Activated T-cell treated with anti-CD3 and anti-CD28 coated beads, Interleukin-2, amount 50 U/mL, for 4 hours (primary cell): ENCODE measurements around the gene SYT17. TPM values are rescaled to one million over a fixed set of nuclear protein-coding genes. Genes with fewer than 3 reads are reported as not detected.

ENCODE experiments used
- ATAC-seq, 2 donors: fragments of 200-7000 bp; cut with Tn5 transposase; one replicate each; pipeline ENCODE4 v1.10.0; 2021
- DNase-seq: peaks from one replicate; pipeline ENCODE4 v3.0.0-alpha.2; 2020
- H3K27me3 Mint-ChIP-seq: one replicate; pipeline ENCODE4 v1.8.0; 2021; ENCODE audit warnings: low read depth, mixed read lengths
- H3K36me3 Mint-ChIP-seq: one replicate; pipeline ENCODE4 v1.8.0; 2022; ENCODE audit warnings: mixed read lengths; ENCODE audit not compliant: insufficient read depth
- H3K4me1 Mint-ChIP-seq: one replicate; pipeline ENCODE4 v1.8.0; 2021; ENCODE audit warnings: low read depth, mixed read lengths
- H3K4me3 Mint-ChIP-seq: one replicate; pipeline ENCODE4 v1.8.0; 2021; ENCODE audit warnings: mild to moderate bottlenecking, moderate library complexity, mixed read lengths
- H3K9me3 Mint-ChIP-seq: one replicate; pipeline ENCODE4 v1.8.0; 2021; ENCODE audit warnings: mixed read lengths
- total RNA-seq, 3 donors: library from RNA; stranded (reverse); gene quantifications; one replicate each; pipeline ENCODE4 v1.2.1, GENCODE V29; 2021

Gene SYT17
- total RNA-seq, 3 donors from 2014 or later, result 0.19 to 0.30 (median 0.29) TPM

DNA sequence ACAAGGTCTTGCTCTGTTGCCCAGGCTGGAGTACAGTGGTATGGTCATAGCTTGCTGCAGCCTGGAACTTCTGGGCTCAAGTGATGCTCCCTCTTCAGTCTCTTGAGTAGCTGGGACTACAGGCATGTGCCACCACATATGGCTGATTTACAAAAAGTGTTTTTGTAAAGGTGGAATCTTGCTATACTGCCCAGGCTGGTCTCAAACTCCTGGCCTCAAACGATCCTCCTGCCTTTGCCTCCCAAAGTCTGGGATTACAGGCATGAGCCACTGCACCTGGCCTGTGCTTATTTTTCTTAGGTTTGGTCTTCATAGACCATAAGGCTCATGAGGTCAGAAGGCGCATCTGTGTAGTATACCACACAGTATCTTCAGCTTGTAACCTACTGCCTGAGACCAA, 122.8 kb downstream of the SYT17 start:
- Mint-ChIP-seq H3K4me1 (peaks cover 12% of the 10 kb centered on the region), H3K4me3 (no peak overlapping the region), H3K9me3 (no peaks in the 10 kb centered on the region), H3K36me3 (no peaks in the 10 kb centered on the region), H3K27me3 (no peaks in the 10 kb centered on the region)
- ATAC-seq (no peak), DNase-seq (no peak)

DNA sequence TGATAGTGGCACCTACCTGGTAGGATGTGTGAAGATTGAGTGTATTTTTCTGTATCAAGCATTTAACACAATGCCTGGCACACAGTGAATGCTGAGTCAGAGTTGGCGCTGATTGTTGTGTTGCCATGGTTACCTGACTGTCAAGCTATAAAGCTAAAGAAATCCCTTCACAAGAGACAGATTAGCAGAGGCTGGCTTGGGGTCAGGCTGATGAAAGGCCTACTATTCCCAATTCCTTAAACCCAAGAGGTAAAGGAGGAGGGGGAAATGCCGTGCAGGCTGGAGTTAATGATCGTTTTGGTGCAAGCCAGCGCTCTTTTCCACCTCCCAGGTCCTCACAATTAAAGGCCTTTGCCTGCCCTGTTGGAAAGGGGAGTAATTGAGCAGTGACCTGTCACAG, 123.4 kb downstream of the SYT17 start:
- ATAC-seq, result no peak
- no peak for DNase-seq
- H3K4me1 Mint-ChIP-seq, result peaks cover 12% of the 10 kb centered on the region
- H3K9me3 Mint-ChIP-seq, result no peaks in the 10 kb centered on the region
- no peaks in the 10 kb centered on the region for H3K36me3 Mint-ChIP-seq
- peaks cover under 1% of the 10 kb centered on the region for H3K27me3 Mint-ChIP-seq
- no peak overlapping the region for H3K4me3 Mint-ChIP-seq

DNA sequence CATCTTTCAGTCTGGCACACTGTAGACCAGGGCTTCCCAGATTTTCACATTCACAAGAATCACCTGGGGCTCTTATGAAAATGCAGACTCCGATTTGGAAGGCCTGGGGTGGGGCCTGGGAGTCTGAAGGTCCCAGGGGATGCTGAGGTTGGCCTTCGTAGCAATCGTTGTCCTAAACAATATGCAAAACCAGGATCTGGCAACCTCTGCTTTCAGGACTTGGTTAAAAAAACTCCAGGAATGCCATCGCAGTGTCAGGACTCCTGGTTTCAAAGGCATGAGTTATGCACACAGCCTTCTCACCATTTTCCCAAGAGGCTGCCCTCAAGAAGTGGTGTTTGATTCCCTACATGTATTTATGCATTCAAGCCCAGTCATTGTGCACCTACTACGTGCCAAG, 124.1 kb downstream of the SYT17 start:
- Mint-ChIP-seq H3K4me3 (no peak overlapping the region), H3K9me3 (no peaks in the 10 kb centered on the region), H3K36me3 (no peaks in the 10 kb centered on the region), H3K4me1 (peaks cover 12% of the 10 kb centered on the region), H3K27me3 (peaks cover 2% of the 10 kb centered on the region)
- ATAC-seq, result no peak
- DNase-seq, result no peak

DNA sequence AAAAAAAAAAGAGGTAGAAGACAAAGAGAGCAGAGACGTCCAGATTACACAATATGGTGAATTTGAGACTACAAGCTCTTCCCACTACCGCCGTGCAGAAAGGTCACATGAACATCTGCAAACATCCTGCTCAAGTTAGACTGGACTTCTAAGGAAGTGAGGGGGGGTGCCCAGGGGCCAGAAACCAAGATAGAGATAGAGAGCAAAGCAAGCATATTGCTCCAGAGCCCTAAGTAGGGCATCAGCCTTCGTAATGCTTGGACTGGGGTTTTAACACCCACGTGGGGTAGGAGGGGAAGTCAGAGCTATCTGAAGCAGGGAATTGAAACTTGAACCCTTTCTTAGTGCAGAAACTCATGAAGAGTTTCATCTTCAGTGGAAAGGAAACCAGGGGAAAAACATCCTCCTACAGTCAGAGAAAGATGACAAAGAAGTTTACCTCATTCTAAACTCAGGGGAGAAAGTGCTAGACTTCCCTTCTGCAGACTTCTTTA, 126.2 kb downstream of the SYT17 start:
- peaks cover 2% of the 10 kb centered on the region for H3K27me3 Mint-ChIP-seq
- H3K4me3 Mint-ChIP-seq, result peak overlapping the region; percentile 7
- ATAC-seq, result peak; percentile 78 to 86
- H3K9me3 Mint-ChIP-seq, result no peaks in the 10 kb centered on the region
- no peak for DNase-seq
- H3K4me1 Mint-ChIP-seq, result peaks cover 12% of the 10 kb centered on the region
- no peaks in the 10 kb centered on the region for H3K36me3 Mint-ChIP-seq

DNA sequence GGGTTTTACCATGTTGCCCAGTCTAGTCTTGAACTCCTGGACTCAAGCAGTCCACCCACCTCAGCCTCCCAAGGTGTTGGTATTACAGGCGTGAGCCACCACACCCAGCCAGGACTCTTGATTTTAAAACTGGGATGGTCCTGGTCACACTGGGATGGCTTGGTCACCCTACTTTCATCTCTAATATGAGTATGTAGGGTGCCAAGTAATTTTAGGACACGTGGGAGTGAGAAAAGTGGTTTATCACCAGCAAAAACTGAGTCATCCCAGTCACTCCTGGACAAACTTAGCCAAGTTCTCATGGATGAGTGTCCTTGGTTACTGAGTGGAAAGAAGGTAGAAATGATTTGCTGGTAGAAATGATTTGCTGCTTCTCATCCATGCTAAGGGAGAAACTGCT, 127.4 kb downstream of the SYT17 start:
- peaks cover 2% of the 10 kb centered on the region for H3K27me3 Mint-ChIP-seq
- no peaks in the 10 kb centered on the region for H3K9me3 Mint-ChIP-seq
- H3K36me3 Mint-ChIP-seq, result no peaks in the 10 kb centered on the region
- peaks cover 12% of the 10 kb centered on the region for H3K4me1 Mint-ChIP-seq
- ATAC-seq, result peak; percentile 8 to 19
- no peak for DNase-seq
- H3K4me3 Mint-ChIP-seq, result no peak overlapping the region

DNA sequence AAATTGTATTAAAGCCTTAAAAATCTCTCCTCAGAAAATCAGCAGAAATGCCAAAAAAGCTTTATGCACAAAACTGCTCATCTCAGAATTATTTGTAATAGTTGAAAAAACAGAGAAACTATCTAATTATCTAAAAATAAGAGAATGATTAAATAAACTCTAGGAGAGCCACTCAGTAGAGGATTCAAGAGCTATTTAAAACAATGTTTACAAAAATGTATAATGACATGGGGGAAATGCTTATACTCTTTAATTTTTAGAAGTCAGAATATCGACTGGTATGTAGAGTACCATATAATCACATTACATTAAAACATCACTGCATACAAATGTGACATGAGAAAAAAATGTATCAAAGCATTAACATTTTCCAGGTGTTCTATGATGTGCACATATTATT, 129.4 kb downstream of the SYT17 start:
- peaks cover 2% of the 10 kb centered on the region for H3K27me3 Mint-ChIP-seq
- H3K4me1 Mint-ChIP-seq, result peaks cover 12% of the 10 kb centered on the region
- DNase-seq, result no peak
- H3K36me3 Mint-ChIP-seq, result no peaks in the 10 kb centered on the region
- no peak for ATAC-seq
- H3K4me3 Mint-ChIP-seq, result no peak overlapping the region
- no peaks in the 10 kb centered on the region for H3K9me3 Mint-ChIP-seq

DNA sequence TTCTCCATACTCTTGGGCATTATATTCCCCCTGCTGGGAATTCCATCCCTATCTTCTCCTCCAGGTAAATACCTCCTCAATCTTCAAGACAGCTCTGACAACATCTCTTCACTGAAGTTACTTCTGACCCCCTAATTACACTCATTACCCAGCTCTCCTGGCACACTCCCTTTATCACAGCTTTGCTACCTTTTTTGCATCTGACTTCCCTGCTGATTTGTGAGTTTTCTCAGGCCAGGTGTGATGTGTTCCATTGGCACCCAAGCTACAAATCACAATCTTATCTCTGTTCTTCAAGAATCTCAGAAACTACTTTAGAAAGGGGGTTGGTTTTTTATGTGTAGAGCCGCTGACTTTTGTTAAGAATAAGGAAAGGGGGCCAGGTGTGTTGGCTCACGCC, 131.5 kb downstream of the SYT17 start:
- ATAC-seq, result no peak

DNA sequence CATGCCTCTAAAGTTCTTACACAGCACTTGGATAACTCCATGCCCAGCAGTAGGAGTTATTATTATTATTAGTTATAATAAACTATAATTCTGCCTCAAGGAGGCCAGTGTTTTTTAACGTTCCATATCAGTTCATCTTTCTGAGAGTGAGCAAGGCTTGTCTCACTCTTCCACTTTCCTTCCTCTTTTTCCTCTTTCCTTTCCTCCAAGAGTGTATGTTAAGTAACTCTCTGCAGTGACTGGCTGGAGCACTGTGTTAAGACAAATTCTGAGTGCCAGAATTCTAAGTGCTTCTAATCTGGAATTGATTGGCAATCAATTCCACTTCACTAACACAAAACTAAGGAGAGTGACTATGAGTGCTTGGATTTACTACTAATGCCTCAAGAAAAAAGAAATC, 133.9 kb downstream of the SYT17 start:
- no peak overlapping the region for H3K4me3 Mint-ChIP-seq
- ATAC-seq (no peak), DNase-seq (no peak)
- H3K36me3 Mint-ChIP-seq, result no peaks in the 10 kb centered on the region
- no peaks in the 10 kb centered on the region for H3K9me3 Mint-ChIP-seq
- peaks cover 8% of the 10 kb centered on the region for H3K27me3 Mint-ChIP-seq
- no peaks in the 10 kb centered on the region for H3K4me1 Mint-ChIP-seq

More for the DNA sequence above, 131.5 kb downstream of the SYT17 start:
- DNase-seq, result no peak
- H3K4me3 Mint-ChIP-seq, result no peak overlapping the region
- H3K36me3 Mint-ChIP-seq, result no peaks in the 10 kb centered on the region
- H3K4me1 Mint-ChIP-seq, result peaks cover 7% of the 10 kb centered on the region
- peaks cover 4% of the 10 kb centered on the region for H3K27me3 Mint-ChIP-seq
- no peaks in the 10 kb centered on the region for H3K9me3 Mint-ChIP-seq

DNA sequence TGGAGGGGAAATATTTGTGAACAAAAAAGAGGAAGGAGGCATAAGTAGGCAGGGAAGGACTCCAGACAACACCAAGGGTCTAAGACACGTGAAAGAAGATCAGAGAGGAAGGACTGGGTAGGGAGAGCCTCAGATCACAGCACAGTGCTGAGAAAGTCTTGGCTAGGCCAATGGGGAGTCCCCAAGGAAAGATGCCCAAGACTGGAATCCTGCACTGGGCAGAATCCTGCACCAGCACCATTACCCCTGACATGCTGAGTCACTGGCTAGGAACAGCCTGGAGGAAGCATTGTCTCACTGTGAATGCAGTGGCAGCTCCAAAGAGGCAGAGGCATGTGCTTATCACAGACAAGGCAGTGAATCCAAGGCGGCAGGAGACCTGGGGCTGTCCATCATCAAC, 136.7 kb downstream of the SYT17 start:
- Mint-ChIP-seq H3K4me1 (no peaks in the 10 kb centered on the region), H3K4me3 (no peak overlapping the region), H3K27me3 (peaks cover 11% of the 10 kb centered on the region), H3K36me3 (no peaks in the 10 kb centered on the region), H3K9me3 (no peaks in the 10 kb centered on the region)
- ATAC-seq, result no peak
- no peak for DNase-seq

DNA sequence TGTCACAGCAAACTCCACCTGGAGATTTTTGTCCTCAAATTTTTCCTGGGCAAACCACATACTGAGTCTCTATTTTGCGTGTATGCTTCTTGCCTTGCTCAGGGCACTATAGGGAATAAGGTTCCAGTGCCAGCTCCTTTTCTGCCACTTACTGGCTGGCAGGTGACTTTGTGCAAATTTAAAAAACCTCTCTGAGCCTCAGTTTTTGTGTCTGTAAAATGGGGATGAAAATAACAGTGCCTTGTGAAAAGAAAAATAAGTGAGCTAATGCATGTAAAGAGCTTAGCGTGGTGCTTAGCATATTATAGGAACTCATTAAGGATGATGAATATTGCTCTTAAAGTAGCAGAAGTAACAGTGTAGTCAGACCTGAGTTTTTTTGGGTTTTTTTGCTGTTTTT, 137.4 kb downstream of the SYT17 start:
- no peak for ATAC-seq
- Mint-ChIP-seq H3K27me3 (peaks cover 11% of the 10 kb centered on the region), H3K36me3 (no peaks in the 10 kb centered on the region), H3K4me1 (no peaks in the 10 kb centered on the region), H3K9me3 (no peaks in the 10 kb centered on the region), H3K4me3 (no peak overlapping the region)
- no peak for DNase-seq

DNA sequence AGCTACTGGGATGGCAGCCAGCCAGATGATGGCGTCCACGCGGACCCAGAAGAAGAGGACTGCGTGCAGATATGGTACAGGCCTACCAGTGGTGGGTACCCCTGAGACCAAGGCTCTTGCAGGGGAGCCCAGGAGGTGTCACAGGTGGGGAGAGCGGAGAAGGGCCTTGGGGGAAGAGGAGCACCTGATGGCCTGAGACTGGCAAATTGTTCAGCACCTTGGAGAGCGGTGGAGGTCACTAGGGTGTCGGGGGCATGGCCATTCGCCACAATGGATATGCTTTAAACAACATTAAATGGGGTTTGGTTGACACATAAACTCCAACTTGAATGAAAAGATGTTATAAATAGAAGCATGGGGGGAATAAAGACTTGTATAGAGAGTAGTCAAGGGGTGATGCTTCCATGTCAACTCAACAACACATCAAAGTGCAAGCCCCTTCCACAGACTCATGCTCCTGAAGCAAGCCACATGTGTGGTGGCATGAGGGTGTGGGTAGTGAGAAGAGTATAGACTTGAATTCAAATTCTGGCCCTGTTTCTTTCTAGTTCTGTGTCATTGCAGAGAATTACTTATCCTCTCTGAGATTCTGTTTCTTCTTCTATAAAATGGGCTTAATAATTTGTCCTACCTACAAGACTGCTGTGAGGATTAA, 139.7 kb downstream of the SYT17 start:
- no peaks in the 10 kb centered on the region for H3K9me3 Mint-ChIP-seq

DNA sequence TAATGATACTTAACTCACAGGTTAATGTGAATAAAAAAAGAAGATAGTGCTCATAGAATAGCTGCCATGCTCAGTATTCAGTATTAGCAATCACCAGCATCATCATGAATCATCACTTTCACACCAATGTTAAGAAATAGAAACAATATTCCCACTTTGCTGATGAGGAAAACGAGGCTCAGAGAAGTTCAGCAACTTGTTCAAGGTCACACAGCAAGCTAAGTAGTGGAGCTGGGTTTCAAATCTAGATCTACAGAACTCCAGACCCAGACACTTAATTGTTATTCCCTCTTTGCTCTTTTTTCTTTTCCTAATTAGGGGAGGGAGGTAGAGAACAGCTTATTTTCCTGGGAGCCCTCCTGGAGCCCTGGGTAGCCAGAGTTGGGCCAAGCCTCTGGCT, 140.4 kb downstream of the SYT17 start:
- H3K4me1 Mint-ChIP-seq, result no peaks in the 10 kb centered on the region
- ATAC-seq (no peak), DNase-seq (no peak)
- no peaks in the 10 kb centered on the region for H3K36me3 Mint-ChIP-seq
- no peak overlapping the region for H3K4me3 Mint-ChIP-seq
- peaks cover 11% of the 10 kb centered on the region for H3K27me3 Mint-ChIP-seq
- H3K9me3 Mint-ChIP-seq, result no peaks in the 10 kb centered on the region

More for the DNA sequence above, 139.7 kb downstream of the SYT17 start:
- DNase-seq (no peak), ATAC-seq (no peak)
- Mint-ChIP-seq H3K4me1 (no peaks in the 10 kb centered on the region), H3K4me3 (no peak overlapping the region), H3K27me3 (peaks cover 11% of the 10 kb centered on the region), H3K36me3 (no peaks in the 10 kb centered on the region)

DNA sequence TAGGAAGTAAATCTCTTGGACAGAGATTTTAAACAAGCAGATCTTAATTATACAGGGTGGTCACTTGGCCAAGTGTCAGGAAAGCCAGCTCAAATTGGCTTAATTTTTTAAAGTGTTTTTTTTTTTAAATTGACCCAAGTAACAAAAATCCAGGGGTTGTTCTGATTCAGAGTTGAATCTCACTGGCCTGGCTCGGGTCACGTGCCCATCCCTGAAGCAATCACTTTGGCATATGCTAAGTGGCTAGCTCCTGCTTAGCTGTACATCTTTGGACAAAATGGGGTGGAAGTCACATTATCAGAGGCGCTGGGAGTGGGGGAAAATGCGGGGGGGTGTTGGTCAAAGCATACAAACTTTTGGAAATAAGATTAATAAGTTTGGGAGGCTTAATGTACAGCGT, 141.1 kb downstream of the SYT17 start:
- H3K9me3 Mint-ChIP-seq, result no peaks in the 10 kb centered on the region
- H3K4me3 Mint-ChIP-seq, result no peak overlapping the region
- DNase-seq (no peak), ATAC-seq (no peak)
- no peaks in the 10 kb centered on the region for H3K4me1 Mint-ChIP-seq
- H3K36me3 Mint-ChIP-seq, result no peaks in the 10 kb centered on the region
- peaks cover 9% of the 10 kb centered on the region for H3K27me3 Mint-ChIP-seq

DNA sequence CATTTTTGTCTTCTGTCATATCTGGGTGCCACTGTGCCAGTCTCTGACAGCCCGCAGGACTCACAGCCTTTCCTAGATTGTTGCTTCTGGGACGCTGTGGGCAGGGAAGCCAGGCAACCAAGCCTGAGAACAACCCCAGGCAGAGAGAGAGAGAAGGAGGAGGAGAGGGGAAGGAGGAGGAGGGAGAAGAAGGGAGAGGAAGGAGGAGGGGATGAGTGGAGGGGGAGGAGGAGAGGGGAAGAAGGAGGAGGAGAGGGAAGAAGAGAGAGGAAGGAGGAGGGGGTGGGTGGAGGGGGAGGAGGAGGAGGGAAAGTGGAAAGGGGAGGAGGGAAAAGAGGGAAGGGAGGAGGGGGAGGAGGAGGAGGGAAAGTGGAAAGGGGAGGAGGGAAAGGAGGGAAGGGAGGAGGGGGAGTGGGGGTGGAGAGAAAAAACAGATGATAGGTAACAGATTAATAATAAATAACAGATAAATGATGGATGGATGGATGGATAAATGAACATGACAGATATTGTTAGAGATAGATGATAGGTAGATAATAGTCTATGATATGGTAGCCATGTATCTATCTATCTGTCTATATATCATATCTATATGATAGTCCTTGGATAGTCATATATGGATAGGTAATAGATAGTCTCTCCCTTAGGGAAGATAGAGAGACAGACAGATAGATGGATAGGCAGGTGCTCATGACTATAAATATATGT, 146.8 kb downstream of the SYT17 start:
- DNase-seq, result no peak
- no peaks in the 10 kb centered on the region for H3K4me1 Mint-ChIP-seq

DNA sequence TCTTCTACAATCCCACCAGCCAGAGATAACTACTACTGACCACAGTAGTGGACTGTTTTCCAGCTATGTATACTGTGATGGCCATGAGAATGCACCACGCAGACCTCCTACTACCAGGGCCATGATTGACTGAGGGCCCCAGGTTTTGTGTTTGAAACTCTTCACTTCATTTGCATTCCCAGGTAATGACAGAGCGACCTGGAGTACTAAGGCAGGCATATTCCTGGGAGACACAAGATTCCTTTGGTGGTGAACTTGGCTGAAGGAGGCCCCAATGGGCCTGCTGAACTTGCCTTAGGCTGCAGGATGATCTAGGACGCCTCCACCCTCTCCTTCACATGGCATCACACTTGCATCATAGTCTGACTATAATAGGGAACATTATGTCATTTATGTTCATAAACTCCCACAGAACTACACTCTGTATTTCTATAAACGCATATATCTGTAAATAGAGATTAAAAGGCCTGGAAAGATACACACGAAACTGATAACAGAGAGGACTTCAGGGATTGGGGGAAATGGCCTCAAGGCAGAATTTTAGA, 147.9 kb downstream of the SYT17 start:
- H3K36me3 Mint-ChIP-seq, result no peaks in the 10 kb centered on the region
- H3K4me3 Mint-ChIP-seq, result no peak overlapping the region
- no peaks in the 10 kb centered on the region for H3K27me3 Mint-ChIP-seq
- no peaks in the 10 kb centered on the region for H3K4me1 Mint-ChIP-seq
- ATAC-seq, result no peak
- no peak for DNase-seq
- H3K9me3 Mint-ChIP-seq, result no peaks in the 10 kb centered on the region

More for the DNA sequence above, 146.8 kb downstream of the SYT17 start:
- H3K4me3 Mint-ChIP-seq, result no peak overlapping the region
- H3K36me3 Mint-ChIP-seq, result no peaks in the 10 kb centered on the region
- H3K9me3 Mint-ChIP-seq, result no peaks in the 10 kb centered on the region
- H3K27me3 Mint-ChIP-seq, result no peaks in the 10 kb centered on the region
- no peak for ATAC-seq
